Suprapubic skin (tissue), 4 donors: ENCODE data around the gene GPR139.

Experiments used
- CTCF ChIP-seq, 2 donors: fragments of 200-600 bp in 1 of 2; fragments of 450-650 bp in 1 of 2; sonication (generic) in 1 of 2; IDR thresholded peaks; one replicate each; pipeline ENCODE4 v1.5.1; 2016 to 2019; ENCODE audit warnings: antibody characterized with exemption in 2 of 2, mild to moderate bottlenecking in 1 of 2, moderate library complexity in 1 of 2
- POLR2A ChIP-seq, 2 donors: fragments of 450-650 bp; IDR thresholded peaks; one replicate each; pipeline ENCODE4 v1.6.1; 2017; ENCODE audit warnings: antibody characterized with exemption in 2 of 2, mild to moderate bottlenecking in 2 of 2, moderate library complexity in 2 of 2
- POLR2AphosphoS5 ChIP-seq, 3 donors: sonication (generic); formaldehyde crosslinking; IDR thresholded peaks; one replicate each; pipeline ENCODE4 v1.6.1; 2017; ENCODE audit warnings: antibody characterized with exemption in 3 of 3

- TF ChIP-seq POLR2A (IDR thresholded peaks at IDR 0.05) (no peak), CTCF (IDR thresholded peaks at IDR 0.05) (no peak), POLR2AphosphoS5 (IDR thresholded peaks at IDR 0.05) (no peak)
Measured at GRCh38 chr16:20073203-20074098, at the start of gene GPR139.
